ENCODE measurements around the gene C11orf68. TPM values are rescaled to one million over a fixed set of nuclear protein-coding genes. Genes with fewer than 3 reads are reported as not detected.

C11orf68 gene
- total RNA-seq, 6 experiments from 2014 or later: 79.0 to 94.6 (median 85.0) TPM

- Mint-ChIP-seq H3K9me3 (no peaks in the 10 kb centered on the region), H3K4me1 (ENCODE audit: low read depth) (peaks cover 22% of the 10 kb centered on the region), H3K27ac (no peak overlapping the region), H3K4me3 (no peak overlapping the region), H3K27me3 (ENCODE audit: insufficient read depth) (peaks cover 8% of the 10 kb centered on the region), H3K36me3 (ENCODE audit: low read depth) (no peaks in the 10 kb centered on the region)
- TF ChIP-seq CTCF (IDR thresholded peaks at IDR 0.05): no peak
- no peak for DNase-seq
Measured at GRCh38 chr11:65945941-65946558, 27.2 kb upstream of the C11orf68 start.

GRCh38 chr11:65945430-65945911, 26.6 kb upstream of the C11orf68 start, which contains the start of gene TSGA10IP:
Gene TSGA10IP (plus strand): TSS chr11:65945480. CDS start chr11:65945676, 196 bp downstream.
- Mint-ChIP-seq H3K27ac (no peak within 1 kb of the TSS), H3K4me1 (ENCODE audit: low read depth) (peaks cover 28% of the 10 kb centered on the region), H3K27me3 (ENCODE audit: insufficient read depth) (peaks cover 8% of the 10 kb centered on the region), H3K9me3 (no peaks in the 10 kb centered on the region), H3K36me3 (ENCODE audit: low read depth) (no peaks in the 10 kb centered on the region), H3K4me3 (no peak within 1 kb of the TSS)
- no peak for DNase-seq
- no peak for TF ChIP-seq CTCF (IDR thresholded peaks at IDR 0.05)

GRCh38 chr11:65944767-65945166, 25.9 kb upstream of the C11orf68 start:
- Mint-ChIP-seq H3K4me1 (ENCODE audit: low read depth) (peaks cover 34% of the 10 kb centered on the region), H3K9me3 (no peaks in the 10 kb centered on the region), H3K4me3 (no peak overlapping the region), H3K27ac (no peak overlapping the region), H3K36me3 (ENCODE audit: low read depth) (no peaks in the 10 kb centered on the region), H3K27me3 (ENCODE audit: insufficient read depth) (peaks cover 8% of the 10 kb centered on the region)
- DNase-seq: no peak
- TF ChIP-seq CTCF (IDR thresholded peaks at IDR 0.05): no peak

- TF ChIP-seq CTCF (IDR thresholded peaks at IDR 0.05): no peak
- Mint-ChIP-seq H3K27ac (no peak overlapping the region), H3K9me3 (no peaks in the 10 kb centered on the region), H3K27me3 (ENCODE audit: insufficient read depth) (peaks cover 8% of the 10 kb centered on the region), H3K4me1 (ENCODE audit: low read depth) (peaks cover 33% of the 10 kb centered on the region), H3K4me3 (no peak overlapping the region), H3K36me3 (ENCODE audit: low read depth) (no peaks in the 10 kb centered on the region)
- DNase-seq: no peak
Measured at GRCh38 chr11:65944191-65944590, 25.3 kb upstream of the C11orf68 start.

- peaks cover 9% of the 10 kb centered on the region for H3K27me3 Mint-ChIP-seq (ENCODE audit: insufficient read depth)
- H3K4me3 Mint-ChIP-seq: no peak overlapping the region
- peak overlapping the region; percentile 54 for H3K27ac Mint-ChIP-seq
- no peaks in the 10 kb centered on the region for H3K36me3 Mint-ChIP-seq (ENCODE audit: low read depth)
- TF ChIP-seq CTCF (IDR thresholded peaks at IDR 0.05): no peak
- H3K9me3 Mint-ChIP-seq: no peaks in the 10 kb centered on the region
- no peak for DNase-seq
- H3K4me1 Mint-ChIP-seq (ENCODE audit: low read depth): peaks cover 28% of the 10 kb centered on the region
Measured at GRCh38 chr11:65942531-65942930, 23.7 kb upstream of the C11orf68 start.
